Stimulated activated CD8-positive, alpha-beta memory T cell treated with anti-CD3 and anti-CD28 coated beads, Interleukin-4, amount 100 ng/mL, for 4 hours (primary cell): ENCODE measurements around the gene AHI1.
"Not testable (repeated sequence)": the region's sequence is repeated elsewhere in the genome, so short reads cannot be mapped to it uniquely, and the experiment has no call there.

Experiments used
- DNase-seq, 2 donors: peaks; one replicate each; pipeline ENCODE4 v3.0.0-alpha.2; 2020; ENCODE audit warnings: low read depth in 2 of 2, low spot score in 1 of 2

AHI1 gene

DNA sequence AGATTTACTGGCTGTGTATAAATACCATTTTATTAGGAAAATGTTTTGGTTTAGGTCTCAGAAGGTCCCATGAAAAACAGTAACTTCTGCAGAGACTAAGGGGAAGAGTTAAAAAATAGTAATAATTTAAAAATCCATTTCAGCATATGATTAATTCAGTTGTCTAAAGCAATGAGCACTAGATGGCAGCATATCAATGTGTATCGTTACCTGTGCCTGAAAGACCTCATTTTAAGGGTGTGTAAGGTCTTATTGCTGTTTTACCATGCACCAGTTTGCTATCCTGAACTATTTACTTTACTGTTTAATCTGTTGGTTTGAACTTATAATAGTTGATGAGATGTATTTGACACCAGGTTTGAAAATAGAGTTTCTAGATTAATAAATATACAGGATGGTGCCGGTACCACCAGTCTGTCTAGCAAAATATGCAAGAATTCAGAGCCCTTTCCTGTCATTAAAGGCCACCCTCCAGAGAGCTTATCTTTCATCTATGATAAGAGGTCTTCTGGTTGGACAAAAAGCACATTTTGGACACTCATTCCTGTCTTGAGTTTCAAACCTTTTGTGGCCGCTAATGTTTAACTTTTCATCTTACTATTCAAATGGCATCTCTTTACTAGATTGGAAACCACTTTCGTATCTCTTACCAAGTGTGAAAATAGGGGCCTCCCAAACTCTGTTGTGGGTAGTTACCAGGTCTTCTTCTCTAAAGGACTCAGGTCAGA, 8.9 kb upstream of the AHI1 start:
- DNase-seq = no peak

GRCh38 chr6:135505648-135506047, 8.1 kb upstream of the AHI1 start:
- no peak for DNase-seq

DNA sequence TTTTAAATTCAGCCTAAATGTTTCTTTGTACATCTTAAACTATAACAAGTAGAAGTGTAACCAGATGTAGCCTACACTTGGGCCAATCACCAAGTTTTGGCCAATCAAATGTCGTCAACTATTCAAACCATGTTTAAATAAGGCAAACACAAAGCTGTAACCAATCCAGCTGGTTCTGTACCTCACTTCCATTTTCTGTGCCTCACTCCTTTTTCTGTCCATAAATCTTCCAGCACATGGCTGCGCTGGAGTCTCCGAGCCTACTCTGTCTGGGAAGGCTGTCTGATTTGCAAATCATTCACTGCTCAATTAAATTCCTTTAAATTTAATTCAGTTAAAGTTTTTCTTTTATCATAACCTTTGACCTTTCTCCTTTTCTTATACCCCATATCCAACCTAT, 7.7 kb upstream of the AHI1 start:
- DNase-seq = no peak

- DNase-seq = no peak
Measured at GRCh38 chr6:135504734-135505133, 7.2 kb upstream of the AHI1 start.

DNA sequence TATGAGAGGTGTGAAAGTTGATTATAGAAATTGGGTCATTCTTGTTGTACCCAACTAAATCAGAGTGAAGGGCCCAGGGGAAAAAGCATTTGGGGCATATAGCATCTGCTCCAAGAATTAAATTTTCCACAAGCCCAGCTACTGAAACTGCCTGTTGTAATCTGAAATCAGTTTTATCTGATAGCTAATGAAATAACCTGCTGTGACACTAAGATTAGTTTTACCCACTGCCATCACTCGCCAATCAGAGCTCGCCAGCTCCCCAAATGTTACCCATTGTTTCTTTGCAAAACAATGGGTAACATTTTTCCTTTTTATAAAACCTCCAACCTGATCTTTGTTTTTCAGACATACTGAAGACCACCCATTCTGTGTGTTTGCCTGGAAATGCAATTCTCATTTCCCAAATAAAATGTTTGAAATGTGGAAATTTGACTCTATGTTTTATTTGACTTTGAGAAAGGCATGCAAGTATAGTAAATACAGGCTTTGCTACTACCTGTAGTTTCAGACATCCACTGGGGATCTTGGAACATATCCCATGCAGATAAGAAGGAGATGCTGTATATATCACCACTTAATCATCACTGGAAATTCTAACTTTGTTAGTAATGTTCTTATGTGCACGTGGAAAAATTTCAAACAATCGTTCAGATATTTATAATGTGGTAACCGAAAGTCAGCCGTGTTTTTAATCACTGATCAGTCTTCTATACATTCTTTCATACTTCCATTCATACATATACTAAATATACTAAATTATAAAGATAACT, 6.3 kb upstream of the AHI1 start:
- no peak for DNase-seq

GRCh38 chr6:135499441-135500340, 2.2 kb upstream of the AHI1 start:
- no peak for DNase-seq

DNA sequence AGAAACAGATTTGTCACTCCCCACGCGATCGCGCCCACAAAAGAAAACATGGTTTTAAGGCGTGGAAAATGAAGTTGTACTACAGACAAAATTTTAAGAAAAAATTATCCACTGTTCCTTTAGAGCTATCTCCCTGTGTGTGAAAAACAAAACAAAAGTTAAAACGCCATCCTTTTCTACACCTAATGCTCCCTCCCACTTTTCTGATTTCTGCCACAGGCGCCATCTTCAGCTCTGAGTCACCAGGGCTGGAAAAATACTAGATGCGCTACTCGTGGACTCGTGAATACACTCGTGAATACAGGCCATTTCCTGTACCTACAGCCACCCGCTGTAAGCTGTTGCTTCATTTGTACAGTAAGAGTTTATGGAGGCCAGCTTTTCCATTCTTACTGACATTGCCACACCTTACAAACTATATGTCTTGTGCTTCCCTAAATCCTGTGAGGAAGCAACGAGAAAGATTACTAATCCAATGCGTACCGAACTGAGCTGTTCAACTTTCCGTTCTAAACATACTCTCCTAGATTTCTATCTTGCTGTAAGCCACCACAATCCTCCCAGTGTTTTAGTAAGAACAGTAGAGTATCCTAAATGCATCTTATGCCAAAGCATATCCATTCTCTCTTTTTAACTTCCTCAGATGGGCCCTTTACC, 773 bp upstream of the AHI1 start:
- DNase-seq = peak; percentile 36 to 45

DNA sequence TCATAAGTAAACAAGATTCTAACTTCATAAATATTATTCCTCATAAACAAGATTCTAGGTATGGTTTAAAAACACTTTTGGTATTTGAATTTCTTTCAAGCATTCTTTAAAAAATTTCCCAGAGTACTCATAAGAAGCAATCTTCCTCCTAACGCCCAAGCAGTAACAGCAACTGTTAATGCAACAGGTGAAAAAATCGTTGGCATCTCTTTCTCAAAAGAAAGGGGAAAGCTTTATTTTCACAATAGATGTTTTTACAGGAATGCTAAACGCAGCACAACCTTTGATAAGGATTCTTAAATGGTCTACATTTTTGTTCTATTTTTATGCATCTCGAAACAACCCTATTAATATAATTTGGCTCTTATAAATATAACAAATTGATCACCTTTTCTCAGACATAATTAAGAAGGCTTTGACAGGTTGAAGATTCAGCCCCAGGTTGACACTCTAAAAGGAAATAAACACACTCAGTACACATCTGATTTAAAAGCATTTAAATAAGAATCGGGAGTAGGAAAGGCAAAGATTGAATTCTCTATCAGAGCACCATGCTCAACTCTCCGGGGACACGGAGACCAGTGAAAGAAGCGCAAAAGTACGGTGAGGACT, 634 bp downstream of the AHI1 start:
- DNase-seq = no peak

DNA sequence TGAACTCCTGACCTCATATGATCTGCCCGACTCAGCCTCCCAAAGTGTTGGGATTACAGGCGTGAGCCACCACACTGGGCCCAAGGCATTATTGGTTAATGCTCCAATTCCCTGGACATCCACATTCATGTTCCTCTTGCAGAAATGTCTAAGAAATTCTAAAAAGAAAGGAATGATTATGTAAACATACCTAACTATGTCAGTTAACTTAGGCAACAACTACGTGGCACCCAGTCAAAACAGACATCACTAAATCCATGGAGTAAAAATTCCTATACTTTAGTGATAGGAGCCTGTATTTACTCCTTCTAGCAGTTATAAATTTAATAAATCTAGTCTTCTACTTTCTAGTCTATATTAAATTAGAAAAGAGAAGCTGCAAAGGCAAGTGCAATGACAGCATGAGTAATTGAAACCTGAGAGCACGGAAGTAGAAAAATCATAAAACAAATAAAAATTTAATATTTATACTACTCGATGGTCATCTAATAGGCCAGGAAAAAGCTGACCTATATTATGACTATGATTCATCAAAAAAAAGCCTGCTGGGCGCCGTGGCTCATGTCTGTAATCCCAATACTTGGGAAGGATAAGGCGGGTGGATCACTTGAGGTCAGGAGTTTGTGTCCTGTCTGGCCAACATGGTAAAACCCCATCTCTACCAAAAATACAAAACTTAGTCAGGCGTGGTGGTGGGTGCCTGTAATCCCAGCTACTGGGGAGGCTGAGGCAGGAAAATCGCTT, 4.2 kb downstream of the AHI1 start:
- no peak for DNase-seq

GRCh38 chr6:135490381-135490780, 7.2 kb downstream of the AHI1 start:
- no peak for DNase-seq

DNA sequence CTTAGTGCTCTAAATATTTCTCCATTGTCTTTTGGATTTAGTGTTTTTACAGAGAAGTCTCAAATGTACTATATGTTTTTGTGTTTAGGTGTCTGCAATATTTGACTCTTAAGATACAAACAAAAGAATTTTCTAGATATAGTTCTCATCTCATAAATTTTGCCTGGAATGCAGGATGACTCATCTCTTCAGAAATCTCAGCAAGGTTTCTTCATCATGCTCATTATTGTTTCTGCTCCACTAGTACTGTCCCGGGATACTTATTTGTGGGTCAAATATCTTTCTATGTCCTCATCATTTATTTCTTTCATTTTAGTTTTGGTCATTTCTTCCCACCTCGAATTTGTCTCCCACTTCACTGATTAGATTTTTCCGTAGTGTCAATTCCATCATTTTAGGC, 9.5 kb downstream of the AHI1 start:
- no peak for DNase-seq

- DNase-seq = not testable (repeated sequence)
Measured at GRCh38 chr6:135483903-135484302, 13.6 kb downstream of the AHI1 start.

GRCh38 chr6:135481783-135482369, 15.7 kb downstream of the AHI1 start:
- DNase-seq = no peak

GRCh38 chr6:135479601-135480000, 17.9 kb downstream of the AHI1 start:
- DNase-seq = no peak

DNA sequence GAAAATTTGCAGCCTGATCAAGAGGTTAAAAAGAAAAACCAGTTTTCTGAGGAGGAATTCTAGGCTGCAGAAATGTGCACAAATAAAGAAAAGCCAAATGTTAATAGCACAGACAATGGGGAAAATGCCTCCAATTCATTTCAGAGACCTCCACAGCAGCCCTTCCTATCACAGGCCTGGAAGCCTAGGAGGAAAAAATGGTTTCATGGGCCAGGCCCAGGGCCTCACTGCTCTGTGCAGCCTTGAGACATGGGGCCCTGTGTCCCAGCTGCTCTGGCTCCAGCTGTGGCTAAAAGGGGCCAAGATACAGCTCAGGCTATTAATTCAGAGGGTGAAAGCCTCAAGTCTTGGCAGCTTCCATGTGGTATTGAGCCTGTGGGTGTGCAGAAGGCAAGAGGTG, 18.9 kb downstream of the AHI1 start:
- DNase-seq = no peak

DNA sequence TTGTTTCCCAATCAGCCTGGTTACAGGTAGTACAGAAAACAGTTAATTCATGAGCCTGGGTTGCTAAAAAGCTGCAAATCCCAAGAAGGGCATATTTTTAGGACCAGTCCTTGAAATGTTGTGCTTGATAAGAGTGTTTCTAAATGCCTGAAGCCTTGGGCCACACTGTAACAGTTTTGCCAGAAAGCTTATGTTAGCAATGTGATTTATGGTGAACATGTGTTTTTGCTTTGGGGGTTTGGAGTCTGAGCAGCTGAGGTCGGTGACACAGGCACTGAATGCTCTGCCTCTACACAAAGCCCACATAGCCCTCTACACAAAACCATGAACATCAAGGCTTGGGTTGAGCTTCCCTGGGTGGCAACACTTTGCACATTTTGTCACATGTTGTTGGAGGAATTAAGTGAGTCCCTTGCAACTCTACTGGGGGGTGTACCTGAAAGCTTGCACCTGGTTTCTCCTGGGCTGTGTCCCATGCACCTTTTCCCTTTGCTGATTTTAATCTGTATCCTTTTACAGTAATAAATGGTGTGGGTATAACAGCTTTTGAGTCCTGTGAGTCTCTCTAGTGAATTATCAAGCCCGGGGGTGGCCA, 22.2 kb downstream of the AHI1 start:
- DNase-seq = no peak

DNA sequence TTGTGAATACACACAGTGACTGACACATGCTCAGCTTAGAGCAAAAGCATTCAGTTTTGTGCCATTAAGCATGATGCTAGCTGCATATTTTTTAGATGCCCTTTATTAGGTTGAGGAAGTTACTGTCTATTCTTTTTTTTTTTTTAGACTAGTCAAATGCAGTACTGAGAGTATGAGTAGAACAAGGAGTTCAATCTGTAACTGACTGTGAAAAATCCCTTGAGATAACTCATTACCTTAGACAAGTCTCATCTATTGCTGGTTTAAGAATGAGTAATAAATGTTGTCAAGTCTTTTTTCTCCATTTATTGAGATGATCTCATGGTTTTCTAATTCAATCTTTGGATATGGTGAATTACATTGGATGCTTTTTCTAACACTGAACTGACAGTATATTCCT, 23.2 kb downstream of the AHI1 start:
- no peak for DNase-seq

GRCh38 chr6:135465903-135466302, 31.6 kb downstream of the AHI1 start:
- no peak for DNase-seq

DNA sequence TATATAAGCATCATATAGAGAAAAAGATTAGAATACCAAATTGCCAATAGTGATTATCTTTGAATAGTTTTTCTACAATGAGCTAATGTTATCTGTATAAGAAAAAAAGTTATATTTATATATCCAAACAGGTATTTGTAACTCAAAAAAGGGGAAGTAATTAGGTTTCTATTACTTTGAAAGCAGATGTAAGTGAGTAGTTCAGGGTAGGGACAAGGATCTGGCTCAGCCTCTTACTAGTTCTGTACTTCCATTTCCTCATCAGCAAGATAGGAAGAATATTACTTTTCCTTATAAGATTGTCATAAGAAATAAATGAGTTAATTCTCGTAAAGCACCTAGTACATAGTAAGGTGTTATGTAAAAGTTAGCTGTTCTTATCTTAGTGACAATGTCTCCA, 32.2 kb downstream of the AHI1 start:
- no peak for DNase-seq
